ENCODE results near the gene PCDHAC2. TPM values are rescaled to one million over a fixed set of nuclear protein-coding genes. Genes with fewer than 3 reads are reported as not detected.

PCDHAC2 gene, protein sequence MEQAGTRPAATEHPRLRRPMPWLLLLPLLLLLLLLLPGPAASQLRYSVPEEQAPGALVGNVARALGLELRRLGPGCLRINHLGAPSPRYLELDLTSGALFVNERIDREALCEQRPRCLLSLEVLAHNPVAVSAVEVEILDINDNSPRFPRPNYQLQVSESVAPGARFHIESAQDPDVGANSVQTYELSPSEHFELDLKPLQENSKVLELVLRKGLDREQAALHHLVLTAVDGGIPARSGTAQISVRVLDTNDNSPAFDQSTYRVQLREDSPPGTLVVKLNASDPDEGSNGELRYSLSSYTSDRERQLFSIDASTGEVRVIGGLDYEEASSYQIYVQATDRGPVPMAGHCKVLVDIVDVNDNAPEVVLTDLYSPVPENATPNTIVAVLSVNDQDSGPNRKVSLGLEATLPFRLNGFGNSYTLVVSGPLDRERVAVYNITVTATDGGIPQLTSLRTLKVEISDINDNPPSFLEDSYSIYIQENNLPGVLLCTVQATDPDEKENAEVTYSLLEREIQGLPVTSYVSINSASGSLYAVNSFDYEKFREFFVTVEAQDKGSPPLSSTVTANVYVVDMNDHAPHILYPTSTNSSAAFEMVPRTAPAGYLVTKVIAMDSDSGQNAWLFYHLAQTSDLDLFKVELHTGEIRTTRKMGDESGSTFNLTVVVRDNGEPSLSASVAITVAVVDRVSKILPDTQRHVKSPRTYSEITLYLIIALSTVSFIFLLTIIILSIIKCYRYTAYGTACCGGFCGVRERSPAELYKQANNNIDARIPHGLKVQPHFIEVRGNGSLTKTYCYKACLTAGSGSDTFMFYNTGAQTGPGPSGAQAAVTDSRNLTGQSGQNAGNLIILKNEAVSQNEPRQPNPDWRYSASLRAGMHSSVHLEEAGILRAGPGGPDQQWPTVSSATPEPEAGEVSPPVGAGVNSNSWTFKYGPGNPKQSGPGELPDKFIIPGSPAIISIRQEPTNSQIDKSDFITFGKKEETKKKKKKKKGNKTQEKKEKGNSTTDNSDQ
- 0.67 TPM for polyA plus RNA-seq (ENCODE audit: insufficient read length)

DNA sequence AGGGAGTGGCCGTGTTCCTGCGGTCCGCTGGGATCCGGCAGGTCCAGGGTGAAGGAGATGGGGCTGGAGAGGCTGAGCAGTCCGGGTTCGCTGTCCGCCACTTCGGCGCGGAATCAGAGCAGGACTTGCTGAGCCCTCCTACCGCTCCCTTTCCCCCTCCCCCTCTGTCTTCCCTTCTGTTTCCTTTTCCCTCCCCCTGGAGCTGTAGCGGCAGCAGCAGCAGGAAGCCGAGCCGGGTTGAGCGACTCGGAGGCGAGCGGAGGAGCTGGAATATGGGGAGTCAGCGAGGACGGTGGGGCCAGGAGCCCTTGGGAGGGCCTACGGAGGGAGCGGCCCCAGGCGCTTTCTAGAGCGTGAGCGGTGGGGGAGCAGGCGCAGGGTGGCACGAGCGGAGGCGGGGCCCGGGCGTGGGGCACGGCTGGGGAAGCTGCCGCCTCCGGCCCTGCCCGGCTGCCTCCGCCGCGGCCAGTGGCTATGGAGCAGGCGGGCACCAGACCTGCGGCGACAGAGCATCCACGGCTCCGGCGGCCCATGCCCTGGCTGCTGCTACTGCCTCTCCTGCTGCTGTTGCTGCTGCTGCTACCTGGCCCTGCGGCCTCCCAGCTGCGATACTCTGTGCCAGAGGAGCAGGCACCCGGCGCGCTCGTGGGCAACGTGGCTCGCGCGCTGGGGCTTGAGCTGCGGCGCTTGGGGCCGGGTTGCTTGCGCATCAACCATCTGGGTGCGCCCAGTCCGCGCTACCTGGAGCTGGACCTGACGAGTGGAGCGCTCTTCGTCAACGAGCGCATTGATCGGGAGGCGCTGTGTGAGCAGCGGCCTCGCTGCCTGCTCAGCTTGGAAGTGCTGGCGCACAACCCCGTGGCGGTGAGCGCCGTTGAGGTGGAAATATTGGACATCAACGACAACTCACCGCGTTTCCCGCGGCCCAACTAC lies at the start of gene PCDHAC2:
PCDHAC2 (plus strand) TSS at position 184 of the 933 bp plus-strand sequence; CDS start at position 475, 291 bp downstream.
- DNase-seq (ENCODE audit: low read depth) = no peak

DNA sequence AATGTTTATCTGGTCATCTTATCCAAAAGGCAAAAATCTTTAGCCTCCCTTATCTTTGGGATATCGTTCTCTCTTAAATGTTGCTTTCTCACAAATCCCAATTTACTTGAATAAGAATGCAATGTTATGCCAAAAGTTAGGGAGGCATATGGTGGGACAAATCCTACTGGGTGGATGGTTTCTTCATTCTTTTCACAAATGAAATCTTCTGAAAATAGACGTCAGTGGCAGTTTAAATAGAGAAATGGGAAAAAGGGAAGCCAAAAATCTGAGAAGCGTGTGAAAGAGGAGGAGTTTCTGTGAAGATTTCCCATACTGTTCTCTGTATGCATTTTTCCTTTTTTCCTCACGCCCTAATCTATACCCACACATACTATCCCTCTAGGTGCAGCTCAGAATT lies 42.7 kb upstream of the PCDHAC2 start:
- no peak for DNase-seq (ENCODE audit: low read depth)

DNA sequence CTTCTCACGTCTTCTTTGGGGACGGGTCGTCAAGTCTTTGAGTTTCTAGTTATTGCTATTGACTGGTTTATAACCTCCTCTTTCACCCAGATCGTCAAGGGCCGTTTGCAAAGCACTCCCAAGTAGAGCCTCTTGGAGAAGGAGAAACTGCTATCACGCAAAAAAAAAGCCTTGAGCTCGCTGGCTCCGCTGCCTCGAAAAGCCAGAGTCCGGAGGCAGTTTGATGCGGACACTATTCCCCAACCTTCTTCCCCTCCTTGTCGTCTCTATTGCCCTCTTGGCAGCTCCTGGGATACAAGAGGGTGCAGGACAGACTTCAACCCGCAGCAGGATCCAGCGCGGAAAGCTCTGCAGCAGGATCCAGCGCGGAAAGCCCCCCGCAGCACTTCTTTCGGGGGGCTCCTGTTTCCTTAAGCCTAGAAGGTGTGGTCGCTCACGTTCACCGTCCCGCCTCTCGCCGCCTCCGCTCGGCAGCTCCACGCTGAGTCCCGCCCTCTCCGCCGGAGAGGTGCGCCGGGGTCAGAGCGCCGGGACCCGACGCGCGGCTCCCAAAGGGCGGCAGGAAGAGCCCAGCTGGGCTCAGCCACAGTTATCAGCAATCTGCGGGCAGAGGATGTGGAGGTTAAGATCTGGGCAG lies 40.4 kb upstream of the PCDHAC2 start, which contains the start of gene PCDHAC1:
PCDHAC1 (plus strand) TSS at position 494 of the 637 bp plus-strand sequence. CDS start 594 bp downstream, outside the sequence.
- no peak for DNase-seq (ENCODE audit: low read depth)

DNA sequence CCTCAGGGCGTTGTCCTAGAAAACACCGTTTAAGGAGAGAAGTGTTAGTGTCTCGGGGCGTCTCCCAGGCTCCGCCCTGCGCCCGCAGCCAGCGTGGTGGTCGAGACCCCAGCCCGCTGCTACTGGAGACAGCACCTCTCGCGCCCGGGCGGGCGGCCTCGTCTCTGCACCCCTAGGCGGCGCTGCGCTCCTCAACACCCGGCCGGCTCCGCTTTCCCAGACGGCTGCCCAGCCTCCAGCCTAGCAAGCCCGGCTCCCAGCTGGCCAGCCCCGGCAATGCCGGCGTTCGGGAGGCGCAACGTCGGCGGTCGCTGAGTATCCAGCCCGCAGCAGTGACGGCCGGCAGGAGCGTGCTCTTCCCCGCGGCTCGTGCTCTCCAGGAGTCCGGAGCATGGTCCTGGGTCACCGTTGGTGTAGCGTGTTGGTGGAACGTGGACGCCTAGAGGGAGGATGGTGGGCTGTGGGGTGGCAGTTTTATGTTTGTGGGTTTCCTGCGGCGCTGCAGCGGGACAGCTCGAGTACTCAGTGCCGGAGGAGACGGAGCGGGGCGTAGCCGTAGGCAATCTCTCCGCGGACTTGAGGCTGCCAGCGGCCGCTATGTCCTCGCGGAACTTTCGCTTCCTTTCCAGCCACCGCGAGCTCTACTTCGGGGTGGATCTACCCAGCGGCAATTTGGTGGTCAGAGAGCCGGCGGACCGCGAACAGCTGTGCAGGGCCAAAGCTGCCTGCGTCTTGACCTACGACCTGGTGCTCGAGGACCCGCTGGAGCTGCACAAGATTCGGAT lies 39.6 kb upstream of the PCDHAC2 start:
- DNase-seq (ENCODE audit: low read depth) = no peak

DNA sequence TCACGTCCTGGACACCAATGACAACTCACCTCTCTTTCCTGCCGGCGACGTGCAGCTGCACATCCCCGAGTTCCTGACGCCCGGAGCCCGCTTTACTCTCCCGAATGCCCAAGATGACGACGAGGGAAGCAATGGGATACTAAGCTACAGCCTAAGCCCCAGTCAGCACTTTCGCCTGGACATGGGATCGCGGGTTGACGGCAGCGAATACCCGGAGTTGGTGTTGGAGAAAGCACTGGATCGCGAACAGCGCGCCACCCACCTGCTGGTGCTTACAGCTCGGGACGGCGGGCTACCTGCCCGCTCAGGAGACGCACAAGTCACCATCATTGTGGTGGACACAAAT lies 39.1 kb upstream of the PCDHAC2 start:
- DNase-seq (ENCODE audit: low read depth) = no peak

DNA sequence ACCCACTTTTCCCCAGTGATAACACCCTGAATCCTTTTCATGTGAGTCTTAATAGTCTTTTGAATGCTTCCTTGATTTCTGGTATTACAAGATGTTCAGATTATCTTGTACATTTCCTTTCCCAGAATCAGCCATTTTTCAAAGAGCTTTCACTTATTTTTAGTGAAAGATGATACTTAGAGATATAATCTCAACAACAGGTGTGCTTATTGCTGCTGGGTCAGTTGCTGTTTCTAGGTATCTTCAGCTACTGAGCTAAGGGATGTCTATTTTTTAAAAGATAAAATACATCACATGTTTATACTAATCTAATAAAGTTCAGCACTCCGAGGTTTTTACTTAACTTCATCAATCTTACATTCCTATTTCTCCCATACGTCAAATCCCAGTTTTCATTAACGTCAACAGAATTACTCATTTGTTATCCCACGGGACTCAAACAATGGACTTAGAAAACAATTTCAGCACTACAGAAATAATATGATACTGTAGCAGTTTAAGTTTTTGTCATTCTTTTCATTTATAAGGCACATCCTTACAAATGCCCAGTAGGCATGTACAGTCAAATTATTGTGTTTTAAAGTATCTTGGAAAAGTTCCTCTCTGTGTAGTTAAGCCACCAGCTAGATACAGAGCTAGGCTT lies 31.2 kb upstream of the PCDHAC2 start:
- no peak for DNase-seq (ENCODE audit: low read depth)

DNA sequence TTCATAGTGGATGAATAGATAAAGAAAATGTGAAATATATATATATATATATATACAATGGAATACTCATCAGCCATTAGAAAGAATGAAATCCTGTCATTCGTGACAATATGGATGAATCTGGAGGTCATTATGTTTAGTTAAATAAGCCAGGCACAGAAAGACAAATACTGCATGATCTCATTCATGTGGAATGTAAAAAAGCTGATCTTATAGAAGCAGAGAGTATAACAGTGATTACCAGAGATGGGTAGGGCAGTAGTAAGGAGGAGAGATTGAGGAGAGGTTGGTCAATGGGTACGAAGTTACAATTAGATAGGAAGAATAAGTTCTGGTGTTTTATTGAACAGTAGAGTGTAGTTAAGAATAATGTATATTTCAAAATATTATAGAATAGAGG lies 19.7 kb upstream of the PCDHAC2 start:
- DNase-seq (ENCODE audit: low read depth) = no peak

DNA sequence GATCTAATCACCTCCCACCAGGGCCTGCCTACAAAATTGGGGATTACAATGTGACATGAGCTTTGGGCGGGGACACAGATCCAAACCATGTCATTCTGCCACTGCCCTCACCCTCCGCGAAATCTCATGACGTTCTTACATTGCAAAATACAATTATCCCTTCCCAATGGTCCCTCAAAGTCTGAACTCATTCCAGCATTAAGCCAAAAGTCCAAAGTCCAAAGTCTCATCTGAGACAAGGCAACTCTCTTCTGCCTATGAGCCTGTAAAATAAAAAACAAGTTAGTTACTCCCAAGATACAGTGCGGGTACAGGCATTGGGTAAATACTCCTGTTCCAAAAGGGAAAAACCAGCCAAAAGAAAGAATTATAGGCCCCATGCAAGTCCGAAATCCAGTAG lies 14.6 kb upstream of the PCDHAC2 start:
- DNase-seq (ENCODE audit: low read depth) = no peak

DNA sequence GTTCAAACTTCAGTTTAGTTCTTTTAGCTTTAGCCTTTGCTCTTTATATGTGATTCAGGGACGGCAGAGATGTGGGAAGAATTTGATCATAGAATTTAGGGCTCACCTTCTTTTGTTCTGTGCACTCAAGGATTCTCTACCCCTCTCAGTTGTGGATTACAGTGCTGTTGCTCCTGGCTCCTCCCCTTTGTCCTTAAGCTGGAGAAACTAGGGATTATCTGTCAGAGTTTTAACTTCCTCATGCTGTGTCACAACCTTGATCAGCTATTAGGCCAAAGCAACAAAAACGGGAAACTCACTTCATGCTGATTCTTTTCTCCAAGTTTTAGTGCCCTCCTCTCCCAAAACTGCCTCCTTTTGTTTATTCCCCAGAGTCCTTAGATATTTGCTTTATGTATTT lies 13.0 kb upstream of the PCDHAC2 start:
- no peak for DNase-seq (ENCODE audit: low read depth)

DNA sequence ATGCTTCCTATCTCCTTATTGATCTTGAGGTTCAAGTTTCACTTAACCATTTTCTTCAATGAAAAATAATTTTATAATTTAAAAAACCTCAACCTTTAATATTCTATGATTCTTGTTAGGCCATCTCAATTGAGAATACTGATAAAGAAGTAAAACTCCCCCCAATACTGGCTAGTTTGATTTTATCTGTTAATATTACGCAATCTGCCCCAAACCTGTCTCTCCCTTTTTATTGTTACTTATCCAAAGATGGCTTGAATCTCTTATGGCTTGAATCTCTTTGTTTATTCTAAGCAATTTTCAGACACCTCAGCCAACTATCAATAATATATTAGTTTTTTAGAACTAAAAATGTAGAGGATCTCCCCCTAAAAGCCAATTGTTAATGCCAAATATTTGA lies 4.1 kb upstream of the PCDHAC2 start:
- DNase-seq (ENCODE audit: low read depth) = no peak

DNA sequence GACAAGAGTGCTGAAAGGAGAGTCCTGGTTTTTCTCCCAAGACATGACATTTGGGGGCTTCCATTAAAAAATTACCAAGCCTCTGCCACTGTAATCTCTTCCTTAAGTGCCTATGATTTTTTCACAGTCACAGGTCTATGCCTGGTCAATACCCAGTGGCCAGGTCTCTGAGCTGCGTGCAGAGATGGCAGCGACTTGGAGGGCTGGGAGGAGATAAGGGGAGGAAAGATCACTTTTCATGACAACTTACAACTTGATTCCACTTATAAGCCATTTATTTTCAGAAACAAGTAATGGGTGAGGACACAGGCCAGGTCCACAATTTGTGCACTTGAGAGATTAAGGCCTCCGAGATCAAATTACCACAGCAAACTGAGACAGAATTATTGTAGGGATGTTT lies 1.9 kb upstream of the PCDHAC2 start:
- no peak for DNase-seq (ENCODE audit: low read depth)

DNA sequence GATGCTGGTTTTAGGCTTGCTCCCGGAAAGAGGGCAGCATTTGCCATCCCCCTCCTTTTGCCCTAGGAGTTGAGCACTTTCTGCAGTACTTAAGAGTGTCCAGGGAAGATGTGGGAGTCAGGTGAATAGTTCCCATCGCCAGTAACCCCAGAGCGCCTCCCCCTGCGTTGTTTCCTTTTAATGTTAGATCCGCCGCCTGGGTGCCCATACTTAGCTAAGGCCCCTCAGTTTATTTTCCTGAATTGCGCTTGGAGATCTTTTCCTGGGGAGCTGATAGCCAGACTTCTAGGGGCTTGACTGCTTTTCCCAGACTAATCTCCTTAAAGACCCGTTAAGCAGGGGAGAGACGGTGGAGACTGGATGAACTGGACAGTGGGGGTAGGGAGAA lies 377 bp upstream of the PCDHAC2 start:
- DNase-seq (ENCODE audit: low read depth) = no peak

DNA sequence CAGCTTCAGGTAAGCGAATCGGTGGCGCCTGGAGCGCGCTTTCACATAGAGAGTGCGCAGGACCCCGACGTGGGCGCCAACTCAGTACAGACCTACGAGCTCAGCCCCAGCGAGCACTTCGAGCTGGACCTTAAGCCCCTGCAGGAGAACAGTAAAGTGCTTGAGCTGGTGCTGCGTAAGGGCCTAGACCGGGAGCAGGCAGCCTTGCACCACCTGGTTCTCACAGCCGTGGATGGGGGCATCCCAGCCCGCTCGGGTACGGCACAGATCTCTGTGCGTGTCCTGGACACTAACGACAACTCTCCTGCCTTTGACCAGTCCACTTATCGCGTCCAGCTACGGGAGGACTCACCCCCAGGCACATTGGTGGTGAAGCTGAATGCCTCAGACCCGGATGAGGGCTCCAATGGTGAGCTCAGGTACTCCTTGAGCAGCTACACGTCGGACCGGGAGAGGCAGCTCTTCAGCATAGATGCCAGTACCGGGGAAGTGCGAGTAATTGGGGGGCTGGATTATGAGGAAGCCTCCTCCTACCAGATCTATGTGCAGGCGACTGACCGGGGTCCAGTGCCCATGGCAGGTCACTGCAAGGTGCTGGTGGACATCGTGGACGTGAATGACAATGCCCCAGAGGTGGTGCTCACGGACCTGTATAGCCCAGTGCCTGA lies 1.1 kb downstream of the PCDHAC2 start:
- DNase-seq (ENCODE audit: low read depth) = no peak

DNA sequence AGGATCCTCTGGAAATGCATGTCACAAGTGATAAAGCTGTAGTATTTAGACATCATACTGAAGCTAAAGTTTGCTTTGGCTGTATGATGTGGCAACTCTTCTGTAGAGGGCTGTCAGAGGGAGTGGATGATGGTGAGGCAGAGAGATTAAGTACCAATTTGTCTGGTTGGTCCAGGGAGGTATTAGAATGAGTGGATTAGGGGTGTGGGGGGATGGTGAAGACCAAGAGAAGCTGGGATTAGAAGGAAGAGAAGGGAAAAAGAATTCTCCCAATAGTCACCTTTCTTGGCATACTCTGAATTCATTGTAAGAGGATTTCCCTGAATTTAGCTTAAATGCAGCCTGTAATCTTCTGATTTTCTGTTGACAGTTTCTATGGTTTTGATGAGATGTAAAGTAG lies 3.6 kb downstream of the PCDHAC2 start:
- no peak for DNase-seq (ENCODE audit: low read depth)

DNA sequence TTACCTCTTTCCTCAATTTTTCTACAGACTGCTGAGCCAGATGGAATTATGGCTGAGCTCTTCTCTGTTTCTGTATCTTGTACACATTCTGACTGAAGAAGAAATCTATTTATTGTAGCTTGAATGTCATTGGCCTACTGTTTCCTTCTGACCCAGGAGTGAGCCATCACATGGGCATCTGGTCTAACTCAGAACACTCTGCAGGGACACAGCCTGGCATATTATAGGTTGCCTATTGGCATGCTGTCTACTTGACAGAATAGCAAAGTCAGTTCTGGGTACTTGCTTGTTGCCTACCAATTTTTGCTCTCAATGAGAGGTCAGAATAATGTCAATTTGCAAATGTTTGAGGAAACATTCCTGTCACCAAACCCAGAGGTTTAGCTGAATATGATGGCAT lies 7.3 kb downstream of the PCDHAC2 start:
- no peak for DNase-seq (ENCODE audit: low read depth)

DNA sequence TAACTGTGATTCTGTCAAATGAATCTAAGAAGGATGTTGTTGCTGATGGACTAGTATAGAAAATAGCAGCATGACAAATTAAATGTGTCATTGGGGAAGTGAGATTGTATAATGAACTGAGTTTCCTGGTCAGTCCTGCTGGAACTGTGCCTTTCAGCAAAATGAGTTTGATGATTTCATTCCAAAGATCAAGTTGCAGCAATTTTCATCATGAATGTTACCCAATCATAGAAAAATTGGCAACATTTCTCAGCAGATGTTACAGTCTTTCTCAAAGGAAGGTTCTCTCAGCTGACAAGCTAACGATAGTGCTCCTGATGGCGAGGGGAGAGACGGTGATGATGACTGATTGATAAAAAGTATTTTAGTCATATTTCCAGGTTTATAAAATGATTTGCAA lies 10.7 kb downstream of the PCDHAC2 start:
- DNase-seq (ENCODE audit: low read depth) = no peak

DNA sequence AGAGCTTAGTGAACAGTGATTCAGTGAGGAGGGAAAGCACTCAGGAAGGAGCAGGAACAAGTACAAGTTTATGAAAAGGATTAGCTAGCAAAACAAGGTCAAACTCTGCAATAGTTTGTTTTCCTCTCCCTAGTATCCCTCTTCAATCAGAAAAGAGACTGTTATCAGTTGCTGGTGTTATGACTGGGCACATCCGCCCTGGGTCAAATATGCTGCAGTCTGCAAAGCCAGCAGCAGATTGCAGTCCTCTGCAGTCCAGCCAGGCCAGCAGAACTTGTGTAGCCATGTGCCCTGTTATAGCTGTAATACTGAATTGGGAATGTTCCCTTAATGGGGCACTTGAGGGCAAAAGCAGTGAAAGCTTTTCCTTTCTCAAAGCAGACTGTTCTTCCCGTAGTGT lies 12.0 kb downstream of the PCDHAC2 start:
- no peak for DNase-seq (ENCODE audit: low read depth)

DNA sequence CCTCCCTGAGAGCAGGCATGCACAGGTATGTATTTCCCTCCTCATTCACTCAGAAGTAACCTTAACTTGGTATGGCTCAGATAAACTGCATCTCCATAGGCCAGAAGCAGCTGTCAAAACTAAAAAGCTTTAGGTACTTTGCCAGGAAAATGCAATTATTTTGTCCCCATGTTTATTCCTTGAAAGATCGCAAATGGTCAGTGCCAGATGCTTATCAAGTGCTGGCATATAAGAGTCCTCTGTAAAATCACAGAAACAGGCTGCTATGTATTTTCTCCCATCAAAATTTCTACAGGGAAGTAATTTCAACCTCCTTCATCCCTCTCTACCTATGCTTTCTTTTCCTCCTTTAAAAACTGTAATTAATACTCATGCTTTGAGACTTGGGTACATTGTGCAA lies 12.7 kb downstream of the PCDHAC2 start:
- DNase-seq (ENCODE audit: low read depth) = no peak

DNA sequence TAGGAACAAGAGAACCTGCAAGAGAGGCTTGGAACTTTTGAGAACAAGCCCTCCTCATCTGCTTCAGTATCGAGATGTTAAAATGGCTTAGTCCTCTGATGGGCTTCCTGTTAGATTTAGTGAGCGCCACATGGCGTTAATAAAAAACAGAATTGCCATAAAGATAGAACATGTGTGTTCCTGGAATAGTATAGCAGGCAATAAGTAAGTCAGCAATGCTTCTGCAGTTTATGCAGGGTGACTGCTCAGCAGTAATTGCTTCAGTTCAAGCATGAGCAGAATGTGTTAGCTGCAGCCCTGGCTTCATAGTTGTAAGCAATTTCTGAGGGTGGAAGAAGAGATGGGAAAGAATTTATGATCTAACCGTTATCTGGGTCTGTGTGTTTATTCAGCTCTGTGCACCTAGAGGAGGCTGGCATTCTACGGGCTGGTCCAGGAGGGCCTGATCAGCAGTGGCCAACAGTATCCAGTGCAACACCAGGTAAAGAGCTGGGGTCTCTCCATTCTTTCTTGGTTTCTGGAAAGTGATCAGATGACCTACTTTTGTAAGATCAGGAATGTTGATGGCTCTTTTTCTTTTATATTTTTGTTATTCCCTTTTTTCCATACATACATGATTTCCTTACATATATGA lies 15.9 kb downstream of the PCDHAC2 start:
- no peak for DNase-seq (ENCODE audit: low read depth)

All from forelimb muscle (tissue), 1 donor.